Fibroblast of the aortic adventitia (primary cell): Measurements from ENCODE around the gene ULK4. TPM values are rescaled to one million over a fixed set of nuclear protein-coding genes. Genes with fewer than 3 reads are reported as not detected.
"Not testable (repeated sequence)": the region's sequence is repeated elsewhere in the genome, so short reads cannot be mapped to it uniquely, and the experiment has no call there.

Experiments
- DNase-seq: peaks from one replicate; pipeline ENCODE4 v3.0.0-alpha.2; 2010; ENCODE audit warnings: low read depth
- H3K4me3 ChIP-seq: 2 replicates; pipeline ENCODE4 v1.5.1; 2011; ENCODE audit warnings: low read depth, mild to moderate bottlenecking, control low read depth, low read length, moderate library complexity
- CTCF ChIP-seq: IDR thresholded peaks from 2 replicates; pipeline ENCODE4 v1.5.1; 2011; ENCODE audit warnings: mild to moderate bottlenecking, low read length, control low read depth, inconsistent platforms; ENCODE audit not compliant: insufficient read depth
- total RNA-seq: library from RNA; depleted of rRNA; stranded (reverse); fragments of >200 nt; gene quantifications from 2 replicates; pipeline ENCODE4 v1.2.3, GENCODE V29; 2012; ENCODE audit warnings: low replicate concordance

Gene ULK4
- total RNA-seq, 1 donor = 16.1 TPM

GRCh38 chr3:41863024-41863423 lies 98.9 kb downstream of the ULK4 start:
- peak; percentile 13 for TF ChIP-seq CTCF
- no peak overlapping the region for H3K4me3 ChIP-seq
- DNase-seq = no peak

GRCh38 chr3:41860489-41860888 lies 101.4 kb downstream of the ULK4 start:
- DNase-seq, H3K4me3 ChIP-seq: not testable (repeated sequence)

DNA sequence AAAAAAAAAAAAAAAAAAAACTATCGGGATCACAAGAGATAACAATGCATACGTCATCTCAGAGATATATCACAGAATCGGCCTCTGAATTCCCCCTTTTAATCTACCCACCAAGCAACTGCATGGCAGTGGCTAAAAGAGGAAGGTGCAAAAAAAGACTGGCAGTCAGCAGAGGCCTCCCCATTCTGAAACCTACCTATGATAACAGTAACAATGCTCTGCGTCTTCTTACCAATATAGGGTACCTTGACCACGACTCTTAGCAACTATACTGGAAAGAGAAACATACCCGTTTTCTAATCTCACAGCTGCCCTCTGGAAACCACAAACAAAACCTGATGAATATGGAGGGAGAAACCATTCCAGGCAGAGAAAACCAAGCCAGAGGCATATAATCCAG lies 106.9 kb downstream of the ULK4 start:
- H3K4me3 ChIP-seq = no peak overlapping the region
- no peak for TF ChIP-seq CTCF
- DNase-seq = no peak

GRCh38 chr3:41853540-41854196 lies 108.2 kb downstream of the ULK4 start:
- TF ChIP-seq CTCF = no peak
- H3K4me3 ChIP-seq = no peak overlapping the region
- peak; percentile 77 for DNase-seq

GRCh38 chr3:41848753-41849574 lies 112.9 kb downstream of the ULK4 start:
- no peak overlapping the region for H3K4me3 ChIP-seq
- TF ChIP-seq CTCF = no peak
- no peak for DNase-seq

- H3K4me3 ChIP-seq = no peak overlapping the region
- TF ChIP-seq CTCF = no peak
- DNase-seq = no peak
Measured at GRCh38 chr3:41847679-41848078, 114.2 kb downstream of the ULK4 start.

DNA sequence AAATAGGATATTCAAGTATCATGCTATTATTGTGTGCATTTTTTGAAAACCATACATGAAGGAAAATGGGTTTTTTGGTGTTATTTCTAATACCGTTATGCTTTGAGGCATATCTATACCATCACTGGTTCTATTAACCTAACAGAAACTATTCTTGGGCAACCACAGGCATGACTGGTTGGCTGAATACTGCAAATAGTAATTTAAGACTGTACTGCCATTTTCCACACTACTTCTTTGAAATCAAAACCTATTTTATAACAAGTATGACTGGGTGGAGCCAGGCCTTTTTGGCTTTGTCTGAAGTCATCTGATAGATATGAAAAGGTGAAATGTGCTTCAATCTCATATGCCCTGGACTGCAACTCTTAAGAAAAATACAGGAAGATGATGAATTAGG lies 115.1 kb downstream of the ULK4 start:
- TF ChIP-seq CTCF = no peak
- no peak overlapping the region for H3K4me3 ChIP-seq
- DNase-seq = no peak
